ENCODE results near the gene CEACAM3.

Gene CEACAM3

DNA sequence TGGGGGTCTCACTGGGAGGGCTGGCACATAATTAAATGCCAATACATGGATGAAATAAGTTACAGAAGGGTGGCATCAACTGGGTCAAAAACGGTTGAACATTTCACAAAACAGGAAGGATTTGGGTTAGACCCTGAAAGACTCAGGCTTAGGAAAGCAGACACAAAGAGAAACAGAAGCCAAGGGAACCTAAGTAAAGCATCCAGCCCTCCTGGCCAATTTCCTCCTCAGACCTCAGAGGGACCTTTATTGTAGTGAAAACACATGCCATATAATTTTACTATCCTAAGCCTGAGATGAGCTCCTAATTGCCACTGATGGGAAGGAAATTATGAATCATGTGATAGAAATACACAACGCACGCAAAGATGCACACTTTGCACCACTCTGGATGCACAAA, 12.1 kb upstream of the CEACAM3 start:
- TF ChIP-seq EZH2 (optimal IDR thresholded peaks at IDR 0.05; ENCODE audit: low read depth, low read length), result no peak
- TF ChIP-seq, protein P1, sequence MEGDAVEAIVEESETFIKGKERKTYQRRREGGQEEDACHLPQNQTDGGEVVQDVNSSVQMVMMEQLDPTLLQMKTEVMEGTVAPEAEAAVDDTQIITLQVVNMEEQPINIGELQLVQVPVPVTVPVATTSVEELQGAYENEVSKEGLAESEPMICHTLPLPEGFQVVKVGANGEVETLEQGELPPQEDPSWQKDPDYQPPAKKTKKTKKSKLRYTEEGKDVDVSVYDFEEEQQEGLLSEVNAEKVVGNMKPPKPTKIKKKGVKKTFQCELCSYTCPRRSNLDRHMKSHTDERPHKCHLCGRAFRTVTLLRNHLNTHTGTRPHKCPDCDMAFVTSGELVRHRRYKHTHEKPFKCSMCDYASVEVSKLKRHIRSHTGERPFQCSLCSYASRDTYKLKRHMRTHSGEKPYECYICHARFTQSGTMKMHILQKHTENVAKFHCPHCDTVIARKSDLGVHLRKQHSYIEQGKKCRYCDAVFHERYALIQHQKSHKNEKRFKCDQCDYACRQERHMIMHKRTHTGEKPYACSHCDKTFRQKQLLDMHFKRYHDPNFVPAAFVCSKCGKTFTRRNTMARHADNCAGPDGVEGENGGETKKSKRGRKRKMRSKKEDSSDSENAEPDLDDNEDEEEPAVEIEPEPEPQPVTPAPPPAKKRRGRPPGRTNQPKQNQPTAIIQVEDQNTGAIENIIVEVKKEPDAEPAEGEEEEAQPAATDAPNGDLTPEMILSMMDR (IDR thresholded peaks at IDR 0.05; ENCODE audit: low read length), result no peak
- no peak for TF ChIP-seq EZH2phosphoT487 (IDR thresholded peaks at IDR 0.05; ENCODE audit: low read length)
- 0 out of 2 replicates have a peak, but pooled peaks cover 6% of the 10 kb centered on the region for H3K4me1 ChIP-seq (ENCODE audit: low read length)
- peaks cover 85% of the 10 kb centered on the region for H3K27me3 ChIP-seq (replicated peaks; ENCODE audit: insufficient read depth, low read length)
- peak overlapping the region; percentile 11; the same call in 1 of the 2 replicates for H3K4me2 ChIP-seq (ENCODE audit: low read depth, low read length)
- H3K36me3 ChIP-seq (replicated peaks; ENCODE audit: insufficient read depth, low read length), result no peaks in the 10 kb centered on the region
- H3F3A ChIP-seq (ENCODE audit: insufficient read depth, low read length), result no peaks in the 10 kb centered on the region
- H3K9ac ChIP-seq (ENCODE audit: low read length), result no peak overlapping the region
- H3K27ac ChIP-seq (ENCODE audit: low read length), result no peak overlapping the region
- DNase-seq, result no peak
- no peaks in the 10 kb centered on the region for H3K9me3 ChIP-seq (replicated peaks; ENCODE audit: insufficient read depth, low read length)
- H4K20me1 ChIP-seq (ENCODE audit: insufficient read depth, low read length), result no peaks in the 10 kb centered on the region
- H3K4me3 ChIP-seq (ENCODE audit: low read length), result no peak overlapping the region
- no peaks in the 10 kb centered on the region for H3K79me2 ChIP-seq (ENCODE audit: low read length)
- H2AFZ ChIP-seq (ENCODE audit: low read length), result no peak overlapping the region
- H3K9me2 ChIP-seq (replicated peaks; ENCODE audit: insufficient read depth, low read length), result no peaks in the 10 kb centered on the region

DNA sequence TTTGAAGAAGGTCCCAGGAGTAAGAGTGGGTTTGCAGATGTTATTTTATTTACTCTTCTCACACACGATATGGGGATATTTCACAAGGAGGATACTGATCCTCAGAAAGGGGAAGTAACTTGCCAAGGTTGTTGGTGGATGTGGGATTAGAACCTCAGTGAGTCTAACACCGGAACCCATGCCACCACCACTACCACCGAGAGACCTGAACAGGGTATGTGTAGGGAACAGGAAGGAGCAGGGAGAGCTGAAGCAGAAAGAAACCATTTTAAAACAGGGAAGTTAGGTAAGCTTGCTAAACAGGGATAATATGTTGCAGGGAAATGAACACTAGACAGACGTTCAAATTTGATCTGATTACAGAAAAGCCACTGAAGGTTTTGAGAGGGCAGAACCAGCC, 11.6 kb upstream of the CEACAM3 start:
- Histone ChIP-seq H3K27ac (ENCODE audit: low read length) (no peak overlapping the region), H3K36me3 (replicated peaks; ENCODE audit: insufficient read depth, low read length) (no peaks in the 10 kb centered on the region), H3K4me2 (ENCODE audit: low read depth, low read length) (peak overlapping the region; percentile 11), H3K4me1 (ENCODE audit: low read length) (0 out of 2 replicates have a peak, but pooled peaks cover 6% of the 10 kb centered on the region), H3K9me2 (replicated peaks; ENCODE audit: insufficient read depth, low read length) (no peaks in the 10 kb centered on the region), H3K9me3 (replicated peaks; ENCODE audit: insufficient read depth, low read length) (no peaks in the 10 kb centered on the region), H2AFZ (ENCODE audit: low read length) (no peak overlapping the region), H4K20me1 (ENCODE audit: insufficient read depth, low read length) (no peaks in the 10 kb centered on the region), H3K4me3 (ENCODE audit: low read length) (no peak overlapping the region), H3K79me2 (ENCODE audit: low read length) (no peaks in the 10 kb centered on the region), H3K27me3 (replicated peaks; ENCODE audit: insufficient read depth, low read length) (peaks cover 84% of the 10 kb centered on the region), H3F3A (ENCODE audit: insufficient read depth, low read length) (no peaks in the 10 kb centered on the region), H3K9ac (ENCODE audit: low read length) (no peak overlapping the region)
- DNase-seq, result no peak
- TF ChIP-seq EZH2phosphoT487 (IDR thresholded peaks at IDR 0.05; ENCODE audit: low read length) (no peak), EZH2 (optimal IDR thresholded peaks at IDR 0.05; ENCODE audit: low read depth, low read length) (no peak)
- TF ChIP-seq, protein P1 (IDR thresholded peaks at IDR 0.05; ENCODE audit: low read length), result no peak

DNA sequence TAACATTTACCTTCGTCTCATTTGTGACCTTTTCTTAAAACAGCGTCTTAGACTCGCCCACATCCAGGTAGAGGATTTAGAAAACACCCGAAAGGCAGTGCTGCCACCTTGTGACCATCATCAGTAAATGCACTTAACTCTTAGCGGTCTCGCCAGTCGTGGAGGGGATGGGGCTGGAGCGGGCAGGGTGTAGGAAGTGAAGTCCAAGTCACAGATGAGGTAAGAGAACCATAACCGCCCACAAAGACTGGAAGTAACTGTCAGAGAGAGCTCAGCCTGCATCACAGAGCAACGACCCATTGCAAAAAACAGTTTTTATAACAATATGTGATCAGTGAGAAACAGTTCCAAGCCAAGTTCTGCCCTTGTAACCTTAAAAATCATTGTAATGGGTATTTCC, 10.7 kb upstream of the CEACAM3 start:
- H3K9me3 ChIP-seq (replicated peaks; ENCODE audit: insufficient read depth, low read length), result no peaks in the 10 kb centered on the region
- no peaks in the 10 kb centered on the region for H4K20me1 ChIP-seq (ENCODE audit: insufficient read depth, low read length)
- no peak overlapping the region for H3K4me3 ChIP-seq (ENCODE audit: low read length)
- 0 out of 2 replicates have a peak, but pooled peaks cover 6% of the 10 kb centered on the region for H3K4me1 ChIP-seq (ENCODE audit: low read length)
- no peaks in the 10 kb centered on the region for H3K79me2 ChIP-seq (ENCODE audit: low read length)
- peak overlapping the region; percentile 11; the same call in 1 of the 2 replicates for H3K4me2 ChIP-seq (ENCODE audit: low read depth, low read length)
- peaks cover 82% of the 10 kb centered on the region for H3K27me3 ChIP-seq (replicated peaks; ENCODE audit: insufficient read depth, low read length)
- H3F3A ChIP-seq (ENCODE audit: insufficient read depth, low read length), result no peaks in the 10 kb centered on the region
- no peaks in the 10 kb centered on the region for H3K9me2 ChIP-seq (replicated peaks; ENCODE audit: insufficient read depth, low read length)
- TF ChIP-seq, protein P1 (IDR thresholded peaks at IDR 0.05; ENCODE audit: low read length), result peak; percentile 77
- TF ChIP-seq EZH2phosphoT487 (IDR thresholded peaks at IDR 0.05; ENCODE audit: low read length), result no peak
- H3K36me3 ChIP-seq (replicated peaks; ENCODE audit: insufficient read depth, low read length), result no peaks in the 10 kb centered on the region
- peak; percentile 77 for DNase-seq
- no peak overlapping the region for H3K27ac ChIP-seq (ENCODE audit: low read length)
- no peak overlapping the region for H3K9ac ChIP-seq (ENCODE audit: low read length)
- H2AFZ ChIP-seq (ENCODE audit: low read length), result no peak overlapping the region

All from MM.1S (cell line).